ENCODE measurements around the gene COPB2. TPM values are rescaled to one million over a fixed set of nuclear protein-coding genes. Genes with fewer than 3 reads are reported as not detected.
"Not testable (repeated sequence)": the region's sequence is repeated elsewhere in the genome, so short reads cannot be mapped to it uniquely, and the experiment has no call there.

COPB2 gene
- total RNA-seq, 1 experiment from 2014 or later = 95.8 TPM

GRCh38 chr3:139340784-139341183 is 48.7 kb downstream of the COPB2 start:
- Histone ChIP-seq H3K36me3 (ENCODE audit: low read depth, low read length) (no peaks in the 10 kb centered on the region), H3K4me2 (ENCODE audit: low read length) (no peak overlapping the region), H2AFZ (ENCODE audit: low read length) (no peak overlapping the region), H3K79me2 (ENCODE audit: low read length) (peaks cover 18% of the 10 kb centered on the region), H3K4me3 (ENCODE audit: low read length) (no peak overlapping the region), H3K27me3 (ENCODE audit: low read length) (no peaks in the 10 kb centered on the region), H3K4me1 (ENCODE audit: insufficient read depth, low read length) (0 out of 2 replicates have a peak, but pooled peaks cover 7% of the 10 kb centered on the region), H3K27ac (ENCODE audit: low read length) (no peak overlapping the region), H3K9me2 (replicated peaks; ENCODE audit: low read length) (no peaks in the 10 kb centered on the region), H4K20me1 (ENCODE audit: low read length) (no peaks in the 10 kb centered on the region), H3F3A (ENCODE audit: low read length, unreplicated experiment) (no peaks in the 10 kb centered on the region), H3K9ac (ENCODE audit: low read length) (no peak overlapping the region), H3K9me3 (ENCODE audit: low read length) (no peaks in the 10 kb centered on the region)
- CTCF ChIA-PET = no interaction called here
- DNase-seq (no peak), ATAC-seq (no peak)
- TF ChIP-seq EZH2 (IDR thresholded peaks at IDR 0.05; ENCODE audit: low read length, unreplicated experiment) (no peak), EZH2phosphoT487 (IDR thresholded peaks at IDR 0.05; ENCODE audit: borderline replicate concordance, low read length) (no peak)
- TF ChIP-seq, protein P1, sequence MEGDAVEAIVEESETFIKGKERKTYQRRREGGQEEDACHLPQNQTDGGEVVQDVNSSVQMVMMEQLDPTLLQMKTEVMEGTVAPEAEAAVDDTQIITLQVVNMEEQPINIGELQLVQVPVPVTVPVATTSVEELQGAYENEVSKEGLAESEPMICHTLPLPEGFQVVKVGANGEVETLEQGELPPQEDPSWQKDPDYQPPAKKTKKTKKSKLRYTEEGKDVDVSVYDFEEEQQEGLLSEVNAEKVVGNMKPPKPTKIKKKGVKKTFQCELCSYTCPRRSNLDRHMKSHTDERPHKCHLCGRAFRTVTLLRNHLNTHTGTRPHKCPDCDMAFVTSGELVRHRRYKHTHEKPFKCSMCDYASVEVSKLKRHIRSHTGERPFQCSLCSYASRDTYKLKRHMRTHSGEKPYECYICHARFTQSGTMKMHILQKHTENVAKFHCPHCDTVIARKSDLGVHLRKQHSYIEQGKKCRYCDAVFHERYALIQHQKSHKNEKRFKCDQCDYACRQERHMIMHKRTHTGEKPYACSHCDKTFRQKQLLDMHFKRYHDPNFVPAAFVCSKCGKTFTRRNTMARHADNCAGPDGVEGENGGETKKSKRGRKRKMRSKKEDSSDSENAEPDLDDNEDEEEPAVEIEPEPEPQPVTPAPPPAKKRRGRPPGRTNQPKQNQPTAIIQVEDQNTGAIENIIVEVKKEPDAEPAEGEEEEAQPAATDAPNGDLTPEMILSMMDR (conservative IDR thresholded peaks at IDR 0.05; ENCODE audit: low read depth, low read length) = no peak
- POLR2A ChIA-PET (ENCODE audit: unreplicated experiment) = no interaction called here
- intact Hi-C loops (cut with micrococcal nuclease) = no loop called here
- no TSS peak for BruUV-seq (replicated peaks)

DNA sequence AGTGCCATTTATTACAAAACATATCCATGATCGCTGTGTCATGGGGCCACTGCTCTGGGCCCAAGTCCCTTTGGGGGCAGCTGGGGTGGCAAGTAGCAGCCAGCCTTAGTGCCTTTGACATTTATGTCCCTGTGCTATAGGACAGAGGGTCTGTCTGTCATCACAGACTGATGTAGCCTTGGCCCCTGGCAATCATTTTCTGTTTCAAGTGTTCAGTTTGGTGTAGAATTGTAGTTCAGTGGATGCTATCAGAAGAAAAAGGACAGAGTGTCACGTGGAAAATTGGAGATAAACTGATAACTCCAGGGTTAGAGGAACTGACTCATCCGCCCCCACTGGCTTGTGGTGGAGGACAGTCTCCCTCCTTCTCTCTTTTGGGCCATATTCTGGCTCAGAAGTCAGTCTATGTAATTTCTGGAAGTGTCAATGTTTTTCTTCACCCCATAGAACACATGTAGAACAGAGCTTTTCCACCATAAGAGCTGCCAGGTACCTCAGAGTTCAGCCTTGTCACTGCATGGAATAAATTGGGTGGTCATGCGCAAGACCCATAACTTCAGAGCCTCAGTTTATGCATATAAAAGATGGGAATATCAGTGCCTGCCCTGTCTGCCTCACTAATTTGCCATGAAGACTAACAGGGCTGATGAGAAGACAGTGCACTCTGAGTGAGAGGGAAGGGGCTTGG is 50.1 kb downstream of the COPB2 start:
- H3F3A ChIP-seq (ENCODE audit: low read length, unreplicated experiment) = no peaks in the 10 kb centered on the region
- peaks cover 4% of the 10 kb centered on the region for H3K79me2 ChIP-seq (ENCODE audit: low read length)
- H3K27ac ChIP-seq (ENCODE audit: low read length) = no peak overlapping the region
- ChIA-PET POLR2A (ENCODE audit: unreplicated experiment) (no interaction called here), CTCF (no interaction called here)
- TF ChIP-seq, protein P1 (conservative IDR thresholded peaks at IDR 0.05; ENCODE audit: low read depth, low read length) = no peak
- TF ChIP-seq EZH2 (IDR thresholded peaks at IDR 0.05; ENCODE audit: low read length, unreplicated experiment) (no peak), EZH2phosphoT487 (IDR thresholded peaks at IDR 0.05; ENCODE audit: borderline replicate concordance, low read length) (no peak)
- no peaks in the 10 kb centered on the region for H3K4me1 ChIP-seq (ENCODE audit: insufficient read depth, low read length)
- H3K9me3 ChIP-seq (ENCODE audit: low read length) = no peaks in the 10 kb centered on the region
- no peak overlapping the region for H3K9ac ChIP-seq (ENCODE audit: low read length)
- no peaks in the 10 kb centered on the region for H3K27me3 ChIP-seq (ENCODE audit: low read length)
- BruUV-seq (replicated peaks) = no TSS peak
- H3K9me2 ChIP-seq (replicated peaks; ENCODE audit: low read length) = no peaks in the 10 kb centered on the region
- DNase-seq (no peak), ATAC-seq (no peak)
- no peak overlapping the region for H3K4me3 ChIP-seq (ENCODE audit: low read length)
- intact Hi-C loops (cut with micrococcal nuclease) = no loop called here
- H3K36me3 ChIP-seq (ENCODE audit: low read depth, low read length) = no peaks in the 10 kb centered on the region
- H4K20me1 ChIP-seq (ENCODE audit: low read length) = no peaks in the 10 kb centered on the region
- no peak overlapping the region for H3K4me2 ChIP-seq (ENCODE audit: low read length)
- H2AFZ ChIP-seq (ENCODE audit: low read length) = no peak overlapping the region

GRCh38 chr3:139338405-139338804 is 51.0 kb downstream of the COPB2 start:
- Histone ChIP-seq H3F3A (ENCODE audit: low read length, unreplicated experiment) (no peaks in the 10 kb centered on the region), H3K4me3 (ENCODE audit: low read length) (no peak overlapping the region), H3K79me2 (ENCODE audit: low read length) (no peaks in the 10 kb centered on the region), H3K4me1 (ENCODE audit: insufficient read depth, low read length) (no peaks in the 10 kb centered on the region), H3K9me3 (ENCODE audit: low read length) (no peaks in the 10 kb centered on the region), H3K27me3 (ENCODE audit: low read length) (no peaks in the 10 kb centered on the region), H4K20me1 (ENCODE audit: low read length) (no peaks in the 10 kb centered on the region), H3K4me2 (ENCODE audit: low read length) (no peak overlapping the region), H3K9me2 (replicated peaks; ENCODE audit: low read length) (no peaks in the 10 kb centered on the region), H3K27ac (ENCODE audit: low read length) (no peak overlapping the region), H2AFZ (ENCODE audit: low read length) (no peak overlapping the region), H3K9ac (ENCODE audit: low read length) (no peak overlapping the region), H3K36me3 (ENCODE audit: low read depth, low read length) (no peaks in the 10 kb centered on the region)
- DNase-seq (no peak), ATAC-seq (no peak)
- BruUV-seq (replicated peaks) = no TSS peak
- ChIA-PET CTCF (no interaction called here), POLR2A (ENCODE audit: unreplicated experiment) (no interaction called here)
- no peak for TF ChIP-seq EZH2 (IDR thresholded peaks at IDR 0.05; ENCODE audit: low read length, unreplicated experiment)
- intact Hi-C loops (cut with micrococcal nuclease) = no loop called here

DNA sequence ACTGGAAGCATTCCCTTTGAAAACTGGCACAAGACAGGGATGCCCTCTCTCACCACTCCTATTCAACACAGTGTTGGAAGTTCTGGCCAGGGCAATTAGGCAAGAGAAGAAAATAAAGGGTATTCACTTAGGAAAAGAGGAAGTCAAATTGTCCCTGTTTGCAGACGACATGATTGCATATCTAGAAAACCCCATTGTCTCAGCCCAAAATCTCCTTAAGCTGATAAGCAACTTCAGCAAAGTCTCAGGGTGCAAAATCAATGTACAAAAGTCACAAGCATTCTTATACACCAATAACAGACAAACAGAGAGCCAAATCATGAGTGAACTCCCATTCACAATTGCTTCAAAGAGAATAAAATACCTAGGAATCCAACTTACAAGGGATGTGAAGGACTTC is 54.8 kb downstream of the COPB2 start:
- H3K27ac ChIP-seq (ENCODE audit: low read length); ATAC-seq; DNase-seq; CTCF ChIA-PET; H3K9me2 ChIP-seq (replicated peaks; ENCODE audit: low read length); H3K36me3 ChIP-seq (ENCODE audit: low read depth, low read length); BruUV-seq (replicated peaks); H2AFZ ChIP-seq (ENCODE audit: low read length); H3K4me1 ChIP-seq (ENCODE audit: insufficient read depth, low read length); H3K4me2 ChIP-seq (ENCODE audit: low read length); H3F3A ChIP-seq (ENCODE audit: low read length, unreplicated experiment); H3K79me2 ChIP-seq (ENCODE audit: low read length); H3K4me3 ChIP-seq (ENCODE audit: low read length); H3K9ac ChIP-seq (ENCODE audit: low read length); H3K9me3 ChIP-seq (ENCODE audit: low read length); H4K20me1 ChIP-seq (ENCODE audit: low read length); intact Hi-C loops (cut with micrococcal nuclease); POLR2A ChIA-PET (ENCODE audit: unreplicated experiment): not testable (repeated sequence)
- H3K27me3 ChIP-seq (ENCODE audit: low read length) = peaks cover 22% of the 10 kb centered on the region

All from PC-3 (cell line).